H1 (cell line): ENCODE measurements around the gene ACER1. TPM values are rescaled to one million over a fixed set of nuclear protein-coding genes. Genes with fewer than 3 reads are reported as not detected.

ENCODE experiments used
- ASH2L ChIP-seq: fragments of 200-600, 300-600 bp; sonication (generic); IDR thresholded peaks from one replicate; pipeline ENCODE4 v1.7.1; 2017; ENCODE audit warnings: low read length
- GABPA ChIP-seq: IDR thresholded peaks from 2 replicates; pipeline ENCODE4 v1.6.1; 2011; ENCODE audit warnings: mild to moderate bottlenecking, low read length, moderate library complexity, borderline replicate concordance; ENCODE audit not compliant: insufficient read depth
- KDM1A ChIP-seq: fragments of 200-600, 300-600 bp; sonication (generic); IDR thresholded peaks from 2 replicates; pipeline ENCODE4 v1.7.1; 2016; ENCODE audit warnings: mild to moderate bottlenecking, low read length, borderline replicate concordance
- NRF1 ChIP-seq: IDR thresholded peaks from 2 replicates; pipeline ENCODE4 v1.6.1; 2011; ENCODE audit warnings: mild to moderate bottlenecking, low read depth, low read length, improper control_type of control experiment
- RBBP5 ChIP-seq: IDR thresholded peaks from 2 replicates; pipeline ENCODE4 v1.7.1; 2012; ENCODE audit warnings: low read depth, mild to moderate bottlenecking, inconsistent platforms, low read length, moderate library complexity, borderline replicate concordance
- polyA plus RNA-seq, 7 experiments: library from polyadenylated mRNA; depleted of rRNA in 3 of 7; stranded (reverse) in 5 of 7; unstranded in 2 of 7; fragments of >200 nt in 5 of 7; fragments of 200-250 nt in 2 of 7; gene quantifications; 1 replicate in 5 of 7; 2 replicates in 1 of 7; 4 replicates in 1 of 7; pipeline versions ENCODE4 v1.2.1 to v1.2.3, GENCODE V29; 2011 to 2013; ENCODE audit warnings: missing spikeins in 2 of 7, mixed read lengths in 2 of 7
- total RNA-seq: library from RNA; stranded (reverse); fragmentation: NEBNext Ultra II Directional; extraction: Animal tissue kit (Norgen Biotek cat#: 25700); gene quantifications from 2 replicates; pipeline ENCODE4 v1.2.1, GENCODE V29; 2021

ACER1 gene
- total and polyA plus RNA-seq, 2 of the 8 experiments (the other 6 are each of a cell fraction or from before 2014, with no cell fraction given), result 0.05 TPM; not detected in 1

- TF ChIP-seq NRF1, result no peak
- TF ChIP-seq GABPA, result no peak
- no peak for TF ChIP-seq RBBP5
- TF ChIP-seq ASH2L, result no peak
- TF ChIP-seq KDM1A, result no peak
Observed at GRCh38 chr19:6379744-6380143, 46.3 kb upstream of the ACER1 start (continued).
